IPS-20b (cell line): ENCODE measurements around the gene EFNB1.

Source experiments
- H3K27ac ChIP-seq: one replicate; pipeline ENCODE4 v1.5.1; 2013; ENCODE audit warnings: low read length
- H3K27me3 ChIP-seq: 2 replicates; pipeline ENCODE4 v1.6.1; 2013; ENCODE audit warnings: mild to moderate bottlenecking, low read length, inconsistent platforms; ENCODE audit not compliant: insufficient read depth
- H3K36me3 ChIP-seq: 2 replicates; pipeline ENCODE4 v1.6.1; 2013; ENCODE audit warnings: low read depth, mild to moderate bottlenecking, inconsistent platforms, low read length, moderate library complexity; ENCODE audit not compliant: insufficient read depth
- H3K4me1 ChIP-seq: 2 replicates; pipeline ENCODE4 v1.6.1; 2013; ENCODE audit warnings: mild to moderate bottlenecking, control low read depth, inconsistent platforms, low read length, moderate library complexity; ENCODE audit not compliant: insufficient read depth
- H3K4me3 ChIP-seq: 2 replicates; pipeline ENCODE4 v1.5.1; 2013; ENCODE audit warnings: mild to moderate bottlenecking, low read length, inconsistent platforms
- H3K9ac ChIP-seq: 2 replicates; pipeline ENCODE4 v1.6.1; 2013; ENCODE audit warnings: low read depth, mild to moderate bottlenecking, inconsistent platforms, low read length, moderate library complexity
- H3K9me3 ChIP-seq: 2 replicates; pipeline ENCODE4 v1.6.1; 2013; ENCODE audit warnings: mild to moderate bottlenecking, low read depth, low read length, inconsistent platforms; ENCODE audit not compliant: insufficient read depth

EFNB1 gene

GRCh38 chrX:68876731-68877130 lies 47.9 kb downstream of the EFNB1 start:
- H3K27ac ChIP-seq: no peak overlapping the region
- peaks cover 3% of the 10 kb centered on the region for H3K27me3 ChIP-seq
- H3K36me3 ChIP-seq: no peaks in the 10 kb centered on the region

GRCh38 chrX:68877606-68878005 lies 48.8 kb downstream of the EFNB1 start:
- peaks cover 6% of the 10 kb centered on the region; the same call in 1 of the 2 replicates for H3K4me1 ChIP-seq
- H3K4me3 ChIP-seq: no peak overlapping the region
- peaks cover 7% of the 10 kb centered on the region for H3K27me3 ChIP-seq
- no peaks in the 10 kb centered on the region for H3K9me3 ChIP-seq
- H3K36me3 ChIP-seq: no peaks in the 10 kb centered on the region
- no peak overlapping the region for H3K9ac ChIP-seq
- H3K27ac ChIP-seq: no peak overlapping the region

More at GRCh38 chrX:68876731-68877130, 47.9 kb downstream of the EFNB1 start:
- Histone ChIP-seq H3K4me1 (peaks cover 6% of the 10 kb centered on the region; the same call in 1 of the 2 replicates), H3K4me3 (no peak overlapping the region), H3K9me3 (no peaks in the 10 kb centered on the region), H3K9ac (no peak overlapping the region)

GRCh38 chrX:68878977-68879645 lies 50.3 kb downstream of the EFNB1 start:
- H3K36me3 ChIP-seq: no peaks in the 10 kb centered on the region
- peaks cover 6% of the 10 kb centered on the region; the same call in 1 of the 2 replicates for H3K4me1 ChIP-seq
- no peak overlapping the region for H3K27ac ChIP-seq
- H3K4me3 ChIP-seq: no peak overlapping the region
- no peak overlapping the region for H3K9ac ChIP-seq
- no peaks in the 10 kb centered on the region for H3K9me3 ChIP-seq
- H3K27me3 ChIP-seq: peaks cover 7% of the 10 kb centered on the region

GRCh38 chrX:68880846-68881552 lies 52.2 kb downstream of the EFNB1 start:
- no peaks in the 10 kb centered on the region for H3K9me3 ChIP-seq
- peak overlapping the region; percentile 1; the same call in 1 of the 2 replicates for H3K9ac ChIP-seq
- peaks cover 7% of the 10 kb centered on the region for H3K27me3 ChIP-seq
- H3K27ac ChIP-seq: no peak overlapping the region
- H3K36me3 ChIP-seq: no peaks in the 10 kb centered on the region
- H3K4me1 ChIP-seq: peaks cover 6% of the 10 kb centered on the region; the same call in 1 of the 2 replicates
- H3K4me3 ChIP-seq: no peak overlapping the region

- no peaks in the 10 kb centered on the region for H3K9me3 ChIP-seq
- H3K9ac ChIP-seq: no peak overlapping the region; the same call in 1 of the 2 replicates
- no peak overlapping the region for H3K4me3 ChIP-seq
- no peaks in the 10 kb centered on the region for H3K36me3 ChIP-seq
- no peak overlapping the region for H3K27ac ChIP-seq
- H3K4me1 ChIP-seq: peaks cover 6% of the 10 kb centered on the region; the same call in 1 of the 2 replicates
- H3K27me3 ChIP-seq: peaks cover 7% of the 10 kb centered on the region
Measured at GRCh38 chrX:68881911-68882310, 53.1 kb downstream of the EFNB1 start.

GRCh38 chrX:68883800-68884199 lies 55.0 kb downstream of the EFNB1 start:
- peaks cover 15% of the 10 kb centered on the region for H3K27me3 ChIP-seq

GRCh38 chrX:68889249-68889648 lies 60.4 kb downstream of the EFNB1 start:
- peaks cover 27% of the 10 kb centered on the region for H3K27me3 ChIP-seq
- H3K9me3 ChIP-seq: no peaks in the 10 kb centered on the region
- H3K36me3 ChIP-seq: no peaks in the 10 kb centered on the region
- no peak overlapping the region for H3K27ac ChIP-seq
- H3K9ac ChIP-seq: no peak overlapping the region
- no peak overlapping the region for H3K4me3 ChIP-seq
- H3K4me1 ChIP-seq: peaks cover 4% of the 10 kb centered on the region; the same call in 1 of the 2 replicates

More at GRCh38 chrX:68883800-68884199, 55.0 kb downstream of the EFNB1 start:
- Histone ChIP-seq H3K36me3 (no peaks in the 10 kb centered on the region), H3K9ac (no peak overlapping the region), H3K9me3 (no peaks in the 10 kb centered on the region), H3K4me3 (no peak overlapping the region), H3K27ac (no peak overlapping the region), H3K4me1 (peaks cover 6% of the 10 kb centered on the region; the same call in 1 of the 2 replicates)
